ENCODE measurements around the gene HLA-DOA. TPM values are rescaled to one million over a fixed set of nuclear protein-coding genes. Genes with fewer than 3 reads are reported as not detected.
A peak's percentile ranks its signal among the peaks of the same experiment; 100 is the strongest.

Gene HLA-DOA
- total and polyA plus RNA-seq, 10 of the 15 experiments (the other 5 are each of a cell fraction or from before 2014, with no cell fraction given): 8.8 to 108 (median 58.3) TPM

- under 1% methylated on average over 15 of the region's 15 CpGs for WGBS (ENCODE audit: insufficient coverage, insufficient replicate concordance, low lambda C conversion rate, missing lambda C conversion rate)
- ChIA-PET SMC1A (ENCODE audit: uncharacterized antibody, unreplicated experiment) (interaction anchor here (0.6 to 17.2 kb wide), 21 partner anchors 14 to 277 kb away, joined by 3 to 347 read pairs (median 5); partner anchors contain the start of genes HLA-DMA, HLA-DMB, HLA-DOA and HLA-DPA1), POLR2A (interaction anchor here (0.5 to 16.6 kb wide), 30 partner anchors 9 to 1259 kb away, joined by 3 to 486 read pairs (median 6); partner anchors contain the start of genes FKBPL, HLA-DMA, HLA-DMB and HLA-DPA1), RAD21 (ENCODE audit: unreplicated experiment) (interaction anchor here (0.9 to 12.2 kb wide), 20 partner anchors 11 to 1396 kb away, joined by 3 to 224 read pairs (median 10); partner anchors contain the start of genes HLA-DMA, HLA-DMB, HLA-DOA and HLA-DPB1), CTCF (interaction anchor here (0.8 to 13.8 kb wide), 16 partner anchors 9 to 147 kb away, joined by 3 to 162 read pairs (median 9); partner anchors contain the start of genes HLA-DMA, HLA-DMB, HLA-DPB1 and PSMB9)
- H2AFZ ChIP-seq (ENCODE audit: control insufficient read depth, low read depth, low read length): no peak overlapping the region
- H3K4me1 ChIP-seq (ENCODE audit: control insufficient read depth, insufficient read depth, low read length): peaks cover 7% of the 10 kb centered on the region
- BruUV-seq (replicated peaks): TSS peak; percentile 58
- no peaks in the 10 kb centered on the region for H3K27me3 ChIP-seq (replicated peaks in 1 of 2; ENCODE audit: control insufficient read depth in 2 of 2, insufficient read depth in 2 of 2, low read length in 1 of 2)
- H3K4me3 ChIP-seq: peak overlapping the region; percentile 90
- no peaks in the 10 kb centered on the region for H3K9me3 ChIP-seq (replicated peaks; ENCODE audit: control insufficient read depth, insufficient read depth, low read length)
- peak overlapping the region; percentile 100 for H3K27ac ChIP-seq (ENCODE audit: control insufficient read depth, insufficient read depth)
- H4K20me1 ChIP-seq (ENCODE audit: control insufficient read depth, insufficient read depth): peaks cover 31% of the 10 kb centered on the region
- intact Hi-C loops (cut with micrococcal nuclease; ENCODE audit: unreplicated experiment) (loop anchor here (2.0 to 5.0 kb wide), 3 partner anchors 18 to 129 kb away; partner anchors contain the start of genes HLA-DMA and PSMB8), in situ Hi-C loops (cut with MboI) (loop anchor here (25.0 kb wide), 2 partner anchors 1409 to 1691 kb away; partner anchors contain the start of gene LTA)
- no peak for FAIRE-seq
- H3K4me2 ChIP-seq (ENCODE audit: control insufficient read depth, insufficient read depth): peak overlapping the region; percentile 82
- no peak for DNase-seq (ENCODE audit: low read depth, low spot score)
- H3K9ac ChIP-seq (ENCODE audit: control insufficient read depth, insufficient read depth, low read length): peak overlapping the region; percentile 100
- H3K36me3 ChIP-seq (ENCODE audit: control insufficient read depth in 2 of 2, insufficient read depth in 2 of 2, low read length in 1 of 2): peaks cover 25 to 29% of the 10 kb centered on the region in 2 experiments
- ATAC-seq: no peak
- H3K79me2 ChIP-seq (ENCODE audit: control insufficient read depth, insufficient read depth, low read length): peaks cover 93% of the 10 kb centered on the region
- TF ChIP-seq BMI1 (IDR thresholded peaks at IDR 0.05; ENCODE audit: borderline replicate concordance) (peak; percentile 69), BHLHE40 (IDR thresholded peaks at IDR 0.05; ENCODE audit: borderline replicate concordance in 1 of 2, low read depth in 2 of 2, low read length in 1 of 2) (no peak), ZBED1 (IDR thresholded peaks at IDR 0.05; ENCODE audit: borderline replicate concordance) (0 out of 2 replicates have a peak, but pooled peaks have one; percentile 62), RAD21 (IDR thresholded peaks at IDR 0.05; ENCODE audit: insufficient read depth, low read depth, low read length) (no peak), SMAD1 (IDR thresholded peaks at IDR 0.05; ENCODE audit: low read depth, partially characterized antibody) (peak; percentile 55), TBL1XR1 (IDR thresholded peaks at IDR 0.05; ENCODE audit: low read depth, low read length) (0 out of 2 replicates have a peak, but pooled peaks have one; percentile 7), ATF2 (IDR thresholded peaks at IDR 0.05; ENCODE audit: low read length) (no peak), MLLT1 (IDR thresholded peaks at IDR 0.05) (peak; percentile 97), LARP7 (IDR thresholded peaks at IDR 0.05) (0 out of 2 replicates have a peak, but pooled peaks have one; percentile 28), CHD1 (IDR thresholded peaks at IDR 0.05; ENCODE audit: low read depth, low read length) (peak; percentile 95), ZBTB11 (CRISPR knock-in tag; IDR thresholded peaks at IDR 0.05) (0 out of 2 replicates have a peak, but pooled peaks have one; percentile 4), MYC (IDR thresholded peaks at IDR 0.05; ENCODE audit: insufficient read depth, insufficient read length, insufficient replicate concordance, low read length, severe bottlenecking) (no peak), MTA2 (IDR thresholded peaks at IDR 0.05; ENCODE audit: low read depth) (no peak), KDM1A (IDR thresholded peaks at IDR 0.05; ENCODE audit: borderline replicate concordance) (no peak), RAD51 (IDR thresholded peaks at IDR 0.05) (0 out of 2 replicates have a peak, but pooled peaks have one; percentile 6), SMAD5 (IDR thresholded peaks at IDR 0.05; ENCODE audit: low read depth) (0 out of 2 replicates have a peak, but pooled peaks have one; percentile 48), PAX8 (IDR thresholded peaks at IDR 0.05) (peak; percentile 92), GATAD2B (conservative IDR thresholded peaks at IDR 0.05; ENCODE audit: low read depth) (0 out of 2 replicates have a peak, but pooled peaks have one; percentile 44)
These were observed 38.2 kb downstream of the HLA-DOA start for GRCh38 chr6:32971242-32971580.
